PC-3 (cell line): ENCODE data around the gene MADCAM1. TPM values are rescaled to one million over a fixed set of nuclear protein-coding genes. Genes with fewer than 3 reads are reported as not detected.

ENCODE experiments used
- ATAC-seq: fragments of 200-7000 bp; cut with Tn5 transposase; 2 replicates; pipeline ENCODE4 v1.9.1; 2020; ENCODE audit warnings: mild to moderate bottlenecking, moderate library complexity
- BruUV-seq: library from RNA; stranded (reverse); fragments of 400-500 nt; replicated peaks from 2 replicates; lab custom pipeline; 2021; lab: Mats Ljungman, UMichigan
- CTCF ChIA-PET: fragments of 300-600 bp; sonication (Branson Sonifier 250); formaldehyde crosslinking; loops from one replicate; lab custom pipeline; 2022; ENCODE audit warnings: antibody characterized with exemption; lab: Charles Lee
- POLR2A ChIA-PET: fragments of 300-600 bp; sonication (Branson Sonifier 250); formaldehyde crosslinking; loops from one replicate; lab custom pipeline; 2022; ENCODE audit warnings: antibody characterized with exemption; ENCODE audit not compliant: unreplicated experiment; lab: Charles Lee
- DNase-seq: peaks from one replicate; pipeline ENCODE4 v3.0.0-alpha.2; 2015
- H2AFZ ChIP-seq: fragments of 300-600 bp; sonication (generic); 2 replicates; pipeline ENCODE4 v1.6.0; 2016; ENCODE audit warnings: antibody characterized with exemption, low read length
- H3F3A ChIP-seq: fragments of 300-600 bp; sonication (generic); one replicate; pipeline ENCODE4 v1.6.0; 2017; ENCODE audit warnings: antibody characterized with exemption, low read length, control low read depth, mild to moderate bottlenecking; ENCODE audit not compliant: unreplicated experiment
- H3K27ac ChIP-seq: fragments of 300-600 bp; sonication (generic); 2 replicates; pipeline ENCODE4 v1.5.1; 2016; ENCODE audit warnings: mild to moderate bottlenecking, low read length
- H3K27me3 ChIP-seq: fragments of 300-600 bp; sonication (generic); 2 replicates; pipeline ENCODE4 v1.6.1; 2016; ENCODE audit warnings: low read length, mixed read lengths
- H3K36me3 ChIP-seq: fragments of 300-600 bp; sonication (generic); 2 replicates; pipeline ENCODE4 v1.6.1; 2016; ENCODE audit warnings: low read depth, mixed run types, low read length, mixed read lengths
- H3K4me1 ChIP-seq: fragments of 300-600 bp; sonication (generic); 2 replicates; pipeline ENCODE4 v1.5.1; 2016; ENCODE audit warnings: low read length; ENCODE audit not compliant: insufficient read depth
- H3K4me2 ChIP-seq: fragments of 300-600 bp; sonication (generic); 2 replicates; pipeline ENCODE4 v1.6.0; 2016; ENCODE audit warnings: low read length
- H3K4me3 ChIP-seq: fragments of 300-600 bp; sonication (generic); 2 replicates; pipeline ENCODE4 v1.5.1; 2016; ENCODE audit warnings: mild to moderate bottlenecking, low read length, mixed read lengths
- H3K79me2 ChIP-seq: fragments of 300-600 bp; sonication (generic); 2 replicates; pipeline ENCODE4 v1.6.1; 2017; ENCODE audit warnings: low read length, mixed read lengths
- H3K9ac ChIP-seq: fragments of 300-600 bp; sonication (generic); 2 replicates; pipeline ENCODE4 v1.6.0; 2016; ENCODE audit warnings: mild to moderate bottlenecking, low read length
- H3K9me2 ChIP-seq: fragments of 300-600 bp; sonication (generic); replicated peaks from 2 replicates; pipeline ENCODE4 v1.6.1; 2016; ENCODE audit warnings: mixed run types, low read length, mixed read lengths
- H3K9me3 ChIP-seq: fragments of 300-600 bp; sonication (generic); 2 replicates; pipeline ENCODE4 v1.6.1; 2016; ENCODE audit warnings: low read length, mixed read lengths
- H4K20me1 ChIP-seq: fragments of 300-600 bp; sonication (generic); 2 replicates; pipeline ENCODE4 v1.6.1; 2016; ENCODE audit warnings: low read length, mixed read lengths
- CTCF ChIP-seq: fragments of 300-600 bp; sonication (generic); conservative IDR thresholded peaks from 2 replicates; pipeline ENCODE4 v1.5.1; 2017; ENCODE audit warnings: antibody characterized with exemption, low read depth, mild to moderate bottlenecking, low read length
- EZH2 ChIP-seq: fragments of 300-600 bp; sonication (generic); IDR thresholded peaks from one replicate; pipeline ENCODE4 v1.6.1; 2017; ENCODE audit warnings: antibody characterized with exemption, mild to moderate bottlenecking, low read length; ENCODE audit not compliant: unreplicated experiment
- EZH2phosphoT487 ChIP-seq: fragments of 300-600 bp; sonication (generic); IDR thresholded peaks from 2 replicates; pipeline ENCODE4 v1.6.1; 2018; ENCODE audit warnings: mild to moderate bottlenecking, antibody characterized with exemption, low read length, borderline replicate concordance
- intact Hi-C: fragments of 100-400 bp; cut with micrococcal nuclease; formaldehyde crosslinking; loops from 2 replicates; pipeline ENCODE4 v1.9.0; 2023
- total RNA-seq: library from RNA; depleted of rRNA; stranded (reverse); fragments of >200 nt; gene quantifications from 2 replicates; pipeline ENCODE4 v1.2.3, GENCODE V29; 2014

Gene MADCAM1
- total RNA-seq, 1 experiment from 2014 or later = 0.11 TPM

- no TSS peak for BruUV-seq
- no peak for ATAC-seq
- Histone ChIP-seq H3K9me2 (no peaks in the 10 kb centered on the region), H3K4me1 (peaks cover 22% of the 10 kb centered on the region), H3K9ac (no peak overlapping the region), H3K4me2 (no peak overlapping the region), H4K20me1 (peaks cover 20% of the 10 kb centered on the region), H3K79me2 (peaks cover 40% of the 10 kb centered on the region), H3K27me3 (no peaks in the 10 kb centered on the region), H3K36me3 (0 out of 2 replicates have a peak, but pooled peaks cover 11% of the 10 kb centered on the region), H3K27ac (no peak overlapping the region), H2AFZ (no peak overlapping the region), H3K9me3 (no peaks in the 10 kb centered on the region), H3F3A (no peaks in the 10 kb centered on the region), H3K4me3 (no peak overlapping the region)
- ChIA-PET CTCF (no interaction called here), POLR2A (no interaction called here)
- DNase-seq = no peak
- intact Hi-C loops = no loop called here
- no peak for TF ChIP-seq CTCF
Observed at GRCh38 chr19:536881-537404, 40.7 kb downstream of the MADCAM1 start.

GRCh38 chr19:538641-539428 lies 42.5 kb downstream of the MADCAM1 start:
- Histone ChIP-seq H3K4me2 (no peak overlapping the region), H3K9me2 (no peaks in the 10 kb centered on the region), H3K4me1 (peaks cover 15% of the 10 kb centered on the region), H3K4me3 (no peak overlapping the region), H4K20me1 (peaks cover 13% of the 10 kb centered on the region), H3K79me2 (peaks cover 21% of the 10 kb centered on the region), H2AFZ (no peak overlapping the region), H3K9me3 (no peaks in the 10 kb centered on the region), H3F3A (no peaks in the 10 kb centered on the region), H3K36me3 (0 out of 2 replicates have a peak, but pooled peaks cover 11% of the 10 kb centered on the region), H3K27me3 (no peaks in the 10 kb centered on the region), H3K27ac (no peak overlapping the region), H3K9ac (no peak overlapping the region)
- DNase-seq (no peak), ATAC-seq (no peak)
- POLR2A ChIA-PET = no interaction called here
- intact Hi-C loops = no loop called here
- TF ChIP-seq EZH2phosphoT487 (no peak), CTCF (no peak), EZH2 (no peak)
- BruUV-seq = no TSS peak
- CTCF ChIA-PET = no interaction called here

DNA sequence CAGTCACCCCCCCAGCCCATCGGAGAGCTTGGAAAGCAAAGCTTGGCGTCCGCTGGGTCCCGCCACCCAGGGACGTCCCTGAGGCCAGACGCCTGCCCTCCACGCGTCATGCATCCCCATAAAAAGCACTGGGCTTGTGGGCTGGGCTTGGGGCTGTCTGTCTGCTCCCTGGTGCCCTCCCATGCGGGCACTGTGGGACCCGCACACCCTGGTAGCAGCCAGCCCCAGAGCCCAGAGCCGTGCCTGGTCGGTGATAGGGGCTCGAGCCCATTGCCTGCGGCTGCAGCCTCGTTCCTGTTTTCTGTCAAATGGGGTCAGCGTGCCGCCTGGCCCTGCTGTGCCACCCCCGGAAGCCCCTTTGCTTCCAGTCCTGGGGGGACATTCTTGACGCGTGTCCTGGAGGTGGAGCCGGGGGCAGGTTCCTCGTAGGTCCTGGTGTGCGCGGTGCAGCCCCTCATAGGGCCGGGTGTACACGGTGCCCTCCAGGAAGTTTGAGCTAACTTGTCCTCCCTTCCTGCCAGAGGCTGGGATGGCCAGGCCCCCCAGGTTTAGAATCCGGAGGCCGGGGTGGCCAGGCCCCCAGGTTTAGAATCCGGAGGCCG lies 43.2 kb downstream of the MADCAM1 start:
- Histone ChIP-seq H3K9me2 (no peaks in the 10 kb centered on the region), H4K20me1 (peaks cover 7% of the 10 kb centered on the region), H3F3A (no peaks in the 10 kb centered on the region), H3K36me3 (0 out of 2 replicates have a peak, but pooled peaks cover 11% of the 10 kb centered on the region), H3K4me2 (no peak overlapping the region), H3K27ac (no peak overlapping the region), H3K27me3 (no peaks in the 10 kb centered on the region), H3K79me2 (peaks cover 15% of the 10 kb centered on the region), H3K9me3 (no peaks in the 10 kb centered on the region), H3K4me1 (peaks cover 10% of the 10 kb centered on the region), H2AFZ (no peak overlapping the region), H3K4me3 (no peak overlapping the region), H3K9ac (no peak overlapping the region)
- TF ChIP-seq CTCF = no peak
- intact Hi-C loops = no loop called here
- CTCF ChIA-PET = no interaction called here
- no peak for ATAC-seq
- POLR2A ChIA-PET = no interaction called here
- no TSS peak for BruUV-seq
- DNase-seq = no peak
